MCF 10A (cell line): ENCODE results near the gene PTPRN. TPM values are rescaled to one million over a fixed set of nuclear protein-coding genes. Genes with fewer than 3 reads are reported as not detected.

ENCODE experiments used
- BruUV-seq: library from RNA; stranded (reverse); fragments of 400-500 nt; replicated peaks from 2 replicates; lab custom pipeline; 2021; lab: Mats Ljungman, UMichigan
- CTCF ChIA-PET: fragments of 300-600 bp; sonication (Branson Sonifier 250); formaldehyde crosslinking; extraction: SDS; loops from one replicate; lab custom pipeline; 2021; ENCODE audit warnings: antibody characterized with exemption, inconsistent platforms; lab: Yijun Ruan, JAX
- POLR2A ChIA-PET: fragments of 300-600, 350-650 bp; sonication (Branson Sonifier 250); formaldehyde crosslinking; extraction: SDS; loops from one replicate; lab custom pipeline; 2020; ENCODE audit warnings: antibody characterized with exemption, inconsistent platforms; lab: Yijun Ruan, JAX
- DNase-seq: peaks from one replicate; pipeline ENCODE4 v3.0.0-alpha.2; 2018; ENCODE audit not compliant: unreplicated experiment
- H3K27ac Mint-ChIP-seq: one replicate; pipeline ENCODE4 v1.8.0; 2022; ENCODE audit warnings: mild to moderate bottlenecking, low read depth, mixed read lengths; ENCODE audit not compliant: unreplicated experiment
- H3K27me3 Mint-ChIP-seq: one replicate; pipeline ENCODE4 v1.8.0; 2022; ENCODE audit warnings: mixed read lengths; ENCODE audit not compliant: insufficient read depth, unreplicated experiment
- H3K36me3 Mint-ChIP-seq: one replicate; pipeline ENCODE4 v1.8.0; 2022; ENCODE audit warnings: mild to moderate bottlenecking, moderate library complexity, mixed read lengths; ENCODE audit not compliant: insufficient read depth, unreplicated experiment
- H3K4me1 Mint-ChIP-seq: one replicate; pipeline ENCODE4 v1.8.0; 2022; ENCODE audit warnings: mixed read lengths; ENCODE audit not compliant: insufficient read depth, unreplicated experiment
- H3K4me3 Mint-ChIP-seq: one replicate; pipeline ENCODE4 v1.8.0; 2022; ENCODE audit warnings: mild to moderate bottlenecking, moderate library complexity, mixed read lengths; ENCODE audit not compliant: unreplicated experiment
- H3K9me3 Mint-ChIP-seq: one replicate; pipeline ENCODE4 v1.8.0; 2022; ENCODE audit warnings: mixed read lengths; ENCODE audit not compliant: unreplicated experiment
- CTCF ChIP-seq: fragments of 200-600 bp; IDR thresholded peaks from one replicate; pipeline ENCODE4 v1.8.0; 2022; ENCODE audit warnings: antibody characterized with exemption, mild to moderate bottlenecking; ENCODE audit not compliant: unreplicated experiment
- intact Hi-C: fragments of 100-400 bp; cut with micrococcal nuclease; formaldehyde crosslinking; loops from 2 replicates; pipeline ENCODE4 v1.14.1; 2022
- total RNA-seq: library from RNA; stranded (reverse); gene quantifications from 2 replicates; pipeline ENCODE4 v1.2.3, GENCODE V29; 2022

PTPRN gene
- total RNA-seq, 1 experiment from 2014 or later, result not detected

DNA sequence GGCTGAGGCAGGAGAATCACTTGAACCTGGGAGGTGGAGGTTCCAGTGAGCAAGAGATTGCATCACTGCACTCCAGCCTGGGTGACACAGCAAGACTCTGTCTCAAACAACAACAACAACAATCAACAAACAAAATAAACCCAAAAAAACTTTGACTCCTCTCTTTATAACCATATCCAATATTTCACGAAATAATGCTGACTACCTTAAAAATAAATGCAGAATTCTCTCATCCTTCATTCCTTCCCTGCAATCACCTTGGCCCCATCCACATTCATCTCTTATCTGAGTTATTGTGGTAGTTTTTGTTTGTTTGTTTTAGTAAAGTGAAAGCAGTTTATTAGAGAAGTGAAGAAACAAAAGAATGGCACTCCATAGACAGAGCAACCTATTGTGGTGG is 3.2 kb downstream of the PTPRN start:
- ChIA-PET CTCF (interaction anchor here (0.6 to 1.8 kb wide), 3 partner anchors 8 to 146 kb away, joined by 3 to 7 read pairs (median 5); no protein-coding TSS in a partner anchor), POLR2A (no interaction called here)
- no peak for TF ChIP-seq CTCF
- DNase-seq, result no peak
- H3K36me3 Mint-ChIP-seq, result peaks cover 6% of the 10 kb centered on the region
- H3K27ac Mint-ChIP-seq, result no peak overlapping the region
- no peaks in the 10 kb centered on the region for H3K9me3 Mint-ChIP-seq
- no peaks in the 10 kb centered on the region for H3K4me1 Mint-ChIP-seq
- H3K27me3 Mint-ChIP-seq, result peaks cover 77% of the 10 kb centered on the region
- no TSS peak for BruUV-seq
- intact Hi-C loops, result no loop called here
- no peak overlapping the region for H3K4me3 Mint-ChIP-seq

DNA sequence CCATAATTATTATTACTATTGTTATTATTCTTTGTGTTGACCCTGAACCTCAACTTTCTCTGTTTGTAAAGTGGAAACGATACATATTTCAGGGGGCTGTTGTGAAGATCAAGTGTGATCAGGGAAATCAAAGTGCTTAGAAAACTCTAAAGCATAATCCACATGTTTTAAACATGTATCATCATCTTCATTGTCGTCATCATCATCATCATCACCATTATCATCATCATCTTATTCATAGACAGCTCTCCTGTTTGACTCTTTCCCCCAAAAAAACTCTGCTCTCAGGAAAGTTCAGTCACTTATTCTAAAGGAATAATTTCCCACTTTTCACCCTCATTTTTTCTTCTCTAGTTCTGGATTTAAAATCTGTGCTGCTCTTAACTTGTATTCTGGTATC is 5.0 kb downstream of the PTPRN start:
- no peak overlapping the region for H3K4me3 Mint-ChIP-seq
- no peak for DNase-seq
- ChIA-PET POLR2A (no interaction called here), CTCF (interaction anchor here (0.6 to 17.4 kb wide), 3 partner anchors 9 to 92 kb away, joined by 3 to 445 read pairs (median 4); partner anchors contain the start of gene DNAJB2)
- intact Hi-C loops, result no loop called here
- no peaks in the 10 kb centered on the region for H3K36me3 Mint-ChIP-seq
- no peak overlapping the region for H3K27ac Mint-ChIP-seq
- TF ChIP-seq CTCF, result no peak
- BruUV-seq, result no TSS peak
- peaks cover 79% of the 10 kb centered on the region for H3K27me3 Mint-ChIP-seq
- no peaks in the 10 kb centered on the region for H3K9me3 Mint-ChIP-seq
- no peaks in the 10 kb centered on the region for H3K4me1 Mint-ChIP-seq

- intact Hi-C loops, result no loop called here
- peaks cover 79% of the 10 kb centered on the region for H3K27me3 Mint-ChIP-seq
- BruUV-seq, result no TSS peak
- DNase-seq, result no peak
- no peak for TF ChIP-seq CTCF
- no peaks in the 10 kb centered on the region for H3K4me1 Mint-ChIP-seq
- no peak overlapping the region for H3K4me3 Mint-ChIP-seq
- H3K9me3 Mint-ChIP-seq, result no peaks in the 10 kb centered on the region
- H3K27ac Mint-ChIP-seq, result no peak overlapping the region
- peaks cover 6% of the 10 kb centered on the region for H3K36me3 Mint-ChIP-seq
- ChIA-PET CTCF (interaction anchor here (0.5 to 17.4 kb wide), 3 partner anchors 19 to 143 kb away, joined by 3 to 445 read pairs (median 5); partner anchors contain the start of gene DNAJB2), POLR2A (interaction anchor here (0.7 kb wide), 1 partner anchor 143 kb away, joined by 3 read pairs; no protein-coding TSS in a partner anchor)
These were observed 6.7 kb downstream of the PTPRN start for GRCh38 chr2:219302412-219302968.

DNA sequence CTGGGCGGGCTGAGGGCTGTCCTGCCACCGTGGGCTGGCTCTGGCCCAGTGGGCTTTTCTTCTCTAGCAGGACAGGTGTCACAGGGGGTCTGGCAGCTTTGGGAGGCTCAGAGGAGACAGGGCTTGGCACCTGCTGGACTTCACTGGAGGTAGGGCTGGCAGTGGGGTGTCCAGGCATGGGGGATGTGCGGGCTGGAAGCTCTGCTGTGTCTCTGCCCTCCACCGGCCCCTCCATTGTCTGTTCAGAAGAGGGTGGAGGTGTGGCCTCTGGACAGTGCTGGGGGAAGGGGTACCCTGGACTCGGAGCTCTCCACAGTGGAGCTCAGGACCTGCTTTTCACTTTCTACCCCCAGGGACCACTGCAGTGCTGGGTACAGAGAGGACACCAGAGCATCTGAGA is 9.2 kb downstream of the PTPRN start:
- CTCF ChIA-PET, result interaction anchor here (0.6 to 17.4 kb wide), 23 partner anchors 9 to 280 kb away, joined by 3 to 445 read pairs (median 5); partner anchors contain the start of genes ANKZF1, ATG9A, CNPPD1 and DNAJB2
- Mint-ChIP-seq H3K27me3 (peaks cover 56% of the 10 kb centered on the region), H3K4me3 (no peak overlapping the region), H3K4me1 (no peaks in the 10 kb centered on the region), H3K36me3 (peaks cover 6% of the 10 kb centered on the region), H3K27ac (no peak overlapping the region), H3K9me3 (no peaks in the 10 kb centered on the region)
- no TSS peak for BruUV-seq
- intact Hi-C loops, result no loop called here
- DNase-seq, result no peak
- POLR2A ChIA-PET, result interaction anchor here (0.7 to 1.4 kb wide), 3 partner anchors 55 to 122 kb away, joined by 3 read pairs; partner anchors contain the start of gene ZFAND2B
- TF ChIP-seq CTCF, result no peak
